Right lung (tissue), 5 donors: Measurements from ENCODE around the gene ATG5. TPM values are rescaled to one million over a fixed set of nuclear protein-coding genes. Genes with fewer than 3 reads are reported as not detected.
"Not testable (repeated sequence)": the region's sequence is repeated elsewhere in the genome, so short reads cannot be mapped to it uniquely, and the experiment has no call there.

Experiments used
- DNase-seq, 2 donors: peaks; one replicate each; pipeline ENCODE4 v3.0.0-alpha.2; 2013
- polyA plus RNA-seq, 5 donors: library from polyadenylated mRNA; unstranded; fragments of 120-200 nt; gene quantifications; one replicate each; pipeline versions ENCODE4 v1.2.1 to v1.2.3, GENCODE V29; 2013; ENCODE audit warnings: inconsistent platforms in 1 of 5, low replicate concordance in 1 of 5; ENCODE audit not compliant: insufficient read length in 5 of 5, insufficient read depth in 1 of 5

ATG5 gene
- polyA plus RNA-seq, 5 donors, result 29.2 to 45.1 (median 39.5) TPM

DNA sequence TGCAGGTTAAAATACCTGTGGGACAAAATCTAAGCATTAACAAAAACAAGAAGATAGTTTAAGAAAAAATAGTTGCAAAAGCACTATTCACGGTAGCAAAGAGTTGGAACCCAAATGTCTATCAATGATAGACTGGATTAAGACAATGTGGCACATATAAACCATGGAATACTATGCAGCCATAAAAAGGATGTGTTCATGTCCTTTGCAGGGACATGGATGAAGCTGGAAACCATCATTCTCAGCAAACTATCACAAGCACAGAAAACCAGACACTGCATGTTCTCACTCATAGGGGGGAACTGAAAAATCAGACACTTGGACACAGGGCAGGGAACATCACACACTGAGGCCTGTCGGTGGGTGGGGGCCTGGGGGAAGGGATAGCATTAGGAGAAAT, 65.8 kb downstream of the ATG5 start:
- DNase-seq, result not testable (repeated sequence)

DNA sequence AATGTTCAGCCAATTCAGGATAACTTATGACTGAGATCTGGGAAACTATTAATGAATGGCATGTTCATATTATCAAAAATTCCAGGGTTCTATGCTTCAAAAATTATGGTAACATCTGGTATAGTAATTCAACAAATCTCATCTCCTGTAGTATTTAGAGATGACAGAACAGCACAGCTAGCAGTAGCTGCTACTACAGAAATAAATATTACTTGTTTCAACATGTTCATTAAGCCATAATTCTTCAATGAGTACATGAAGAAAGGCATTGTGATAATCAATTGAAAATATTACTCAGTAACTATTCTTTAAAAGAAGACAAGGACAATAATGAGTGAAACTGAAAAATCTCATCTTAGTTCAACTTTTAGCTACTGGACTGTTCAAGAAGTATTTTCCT, 66.8 kb downstream of the ATG5 start:
- DNase-seq, result no peak

DNA sequence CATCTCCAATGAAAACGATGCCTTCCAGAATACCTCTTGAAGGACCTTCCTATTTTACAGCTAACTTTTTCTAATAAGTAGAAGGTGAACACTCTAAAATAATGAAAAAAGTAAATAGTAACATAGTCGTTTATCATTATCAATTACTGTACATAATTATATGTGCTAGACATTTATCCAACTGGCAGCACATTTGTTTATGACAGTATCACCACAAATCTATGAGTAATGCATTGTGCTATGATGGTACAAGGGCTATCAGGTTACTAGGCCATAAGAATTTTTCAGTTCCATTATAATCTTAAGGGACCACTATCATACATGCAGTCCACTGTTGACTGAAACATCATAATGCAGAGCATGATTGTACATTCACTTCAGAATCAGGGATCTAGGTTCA, 68.4 kb downstream of the ATG5 start:
- no peak for DNase-seq

DNA sequence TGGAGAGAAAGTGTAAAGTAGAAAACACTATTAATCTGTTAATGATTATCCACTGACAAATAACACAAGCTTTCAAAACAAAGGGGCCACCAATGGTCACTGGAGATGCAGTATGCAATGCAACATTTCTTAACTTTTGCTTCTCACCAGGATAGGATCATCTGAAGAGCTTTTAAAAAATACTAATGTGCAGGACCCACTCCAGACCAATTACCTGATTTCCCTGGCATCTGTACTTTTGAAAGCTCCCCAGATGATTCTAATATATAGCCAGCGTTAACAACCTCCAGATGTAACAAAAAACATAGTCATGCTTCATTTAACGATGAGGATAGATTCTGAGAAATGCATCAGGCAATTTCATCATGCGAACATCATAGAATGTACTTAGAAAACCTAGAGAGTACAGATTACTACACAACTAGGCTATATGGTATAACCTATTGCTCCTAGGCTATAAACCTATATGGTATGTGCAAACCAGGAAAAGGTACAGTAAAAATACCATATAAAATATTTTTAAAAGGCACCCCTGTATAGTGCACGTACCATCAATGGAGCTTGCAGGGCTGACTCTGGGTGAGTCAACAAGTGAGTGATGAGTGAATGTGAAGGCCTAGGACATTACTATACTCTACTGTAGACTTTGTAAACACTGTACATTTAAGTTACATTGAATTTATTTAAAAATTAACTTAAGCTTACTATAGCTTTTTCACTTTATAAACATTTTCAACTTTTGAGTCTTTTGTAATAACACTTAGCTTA, 69.2 kb downstream of the ATG5 start:
- DNase-seq, result no peak

DNA sequence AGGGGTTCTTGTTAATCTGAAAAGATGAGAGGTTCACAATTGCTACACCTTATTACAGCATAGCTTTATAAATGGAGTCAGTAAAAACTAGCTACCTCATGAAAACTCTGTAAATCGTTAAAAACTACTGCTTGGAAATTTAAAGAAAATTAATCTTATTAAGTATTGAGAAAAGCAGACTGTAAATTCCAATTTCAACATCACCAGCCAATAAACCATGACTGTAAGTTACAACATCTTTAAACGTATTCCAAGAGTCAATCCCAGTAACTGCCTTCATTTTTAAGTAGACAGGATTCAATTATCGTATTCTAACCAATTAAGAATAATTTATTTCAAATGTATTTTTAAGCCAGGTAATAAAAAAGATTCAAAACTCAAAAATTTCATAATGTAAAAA, 70.3 kb downstream of the ATG5 start:
- no peak for DNase-seq

DNA sequence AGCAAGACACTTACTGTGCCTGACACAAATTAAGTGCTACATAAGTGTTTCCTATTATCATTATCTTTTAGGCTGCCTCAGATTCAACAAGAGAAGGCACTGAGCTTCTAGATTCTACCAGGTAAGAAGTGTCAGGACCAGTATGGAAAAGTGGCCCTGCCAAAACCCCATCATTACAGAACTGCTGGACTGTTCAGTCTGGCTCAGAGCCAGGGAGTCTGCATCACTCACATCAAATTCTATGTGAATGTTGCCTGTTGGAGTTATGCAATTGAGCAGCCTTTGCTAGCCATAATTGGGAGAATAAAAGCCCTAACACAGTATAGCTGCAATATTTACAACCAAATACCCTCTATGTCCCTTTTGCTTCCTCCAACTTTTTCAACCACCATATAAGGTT, 70.9 kb downstream of the ATG5 start:
- no peak for DNase-seq

DNA sequence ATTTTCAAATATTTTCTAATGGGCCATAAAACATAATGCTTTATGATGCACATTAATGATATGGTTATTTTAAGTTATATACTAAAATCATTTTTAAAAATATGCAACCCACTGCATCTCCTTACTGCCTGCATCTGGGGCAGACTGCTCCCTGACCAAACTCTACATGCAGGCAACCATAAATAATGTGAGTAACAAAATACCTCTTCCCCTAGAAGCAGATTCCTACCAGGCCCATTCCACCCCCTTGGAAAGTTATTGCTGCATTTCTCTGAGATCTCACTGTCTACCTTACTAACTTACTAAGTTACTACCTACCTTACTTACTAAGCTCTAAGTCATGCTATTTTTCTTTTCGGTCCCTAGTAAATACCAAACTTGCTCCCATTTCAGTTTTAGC, 71.8 kb downstream of the ATG5 start:
- no peak for DNase-seq

DNA sequence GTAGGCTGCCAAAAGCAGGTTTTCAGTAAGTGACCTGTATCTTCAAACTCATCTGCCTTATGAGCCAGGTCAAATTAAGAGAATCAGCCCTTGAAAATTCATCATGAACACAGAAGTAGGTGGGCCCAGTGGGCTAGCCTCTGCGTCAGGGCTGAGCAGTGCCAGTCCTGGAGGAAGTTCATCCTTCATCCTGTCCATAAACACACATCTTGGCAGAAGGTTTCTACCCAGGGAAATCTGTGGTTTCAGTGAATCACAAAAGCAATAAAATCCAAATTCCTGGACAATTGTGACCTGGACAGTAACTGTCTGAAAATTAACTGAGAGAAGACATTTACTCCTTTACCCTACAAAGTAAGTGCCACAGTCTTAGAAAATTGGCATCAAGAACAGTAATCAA, 72.4 kb downstream of the ATG5 start:
- DNase-seq, result no peak

DNA sequence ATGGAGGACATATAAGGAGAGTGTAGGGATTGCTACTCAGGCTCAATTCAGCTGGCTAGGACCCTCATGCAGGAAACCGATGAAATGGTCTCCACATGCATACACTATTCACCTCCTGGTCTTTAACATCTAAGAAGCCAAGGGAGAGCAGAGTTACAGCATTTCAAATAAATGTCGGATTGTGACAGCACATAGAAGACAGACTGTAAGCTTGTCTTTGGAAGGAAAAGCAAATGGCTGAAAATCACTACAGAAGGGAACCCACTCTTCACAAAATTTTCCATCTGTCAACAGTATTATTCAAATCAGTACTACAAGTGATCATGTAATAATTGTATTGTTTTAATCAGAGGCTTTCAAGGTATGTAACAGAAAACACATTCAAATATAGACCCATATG, 72.9 kb downstream of the ATG5 start:
- DNase-seq, result no peak

DNA sequence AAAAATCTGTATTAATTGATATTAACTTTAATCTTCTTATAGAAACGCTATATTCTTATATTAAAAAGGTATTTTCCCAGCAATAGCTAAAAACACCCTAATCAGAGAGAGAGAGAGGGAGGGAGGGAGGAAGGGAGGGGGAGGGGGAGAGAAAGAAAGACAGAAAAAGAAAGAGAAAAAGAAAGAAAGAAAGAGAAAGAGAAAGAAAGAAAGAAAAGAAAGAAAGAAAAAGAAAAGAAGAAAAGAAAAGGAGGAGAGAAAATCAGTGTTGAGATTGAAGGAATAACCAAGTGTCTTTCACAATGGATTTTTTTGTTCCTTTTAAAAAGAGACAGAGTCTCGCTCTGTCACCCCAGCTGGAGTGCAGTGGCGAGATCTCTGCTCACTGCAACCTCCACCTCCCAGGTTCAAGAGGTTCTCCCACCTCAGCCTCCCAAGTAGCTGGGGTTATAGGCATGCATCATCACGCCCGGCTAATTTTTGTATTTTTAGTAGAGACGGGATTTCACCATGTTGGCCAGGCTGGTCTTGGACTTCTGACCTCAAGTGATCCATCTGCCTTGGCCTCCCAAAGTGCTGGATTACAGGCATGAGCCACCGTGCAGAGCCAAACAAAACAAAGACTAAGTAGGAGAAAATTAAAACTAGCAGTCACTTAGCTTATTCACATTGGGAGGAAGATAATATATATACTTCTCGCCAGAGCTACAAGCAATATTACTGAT, 73.9 kb downstream of the ATG5 start:
- DNase-seq, result not testable (repeated sequence)

DNA sequence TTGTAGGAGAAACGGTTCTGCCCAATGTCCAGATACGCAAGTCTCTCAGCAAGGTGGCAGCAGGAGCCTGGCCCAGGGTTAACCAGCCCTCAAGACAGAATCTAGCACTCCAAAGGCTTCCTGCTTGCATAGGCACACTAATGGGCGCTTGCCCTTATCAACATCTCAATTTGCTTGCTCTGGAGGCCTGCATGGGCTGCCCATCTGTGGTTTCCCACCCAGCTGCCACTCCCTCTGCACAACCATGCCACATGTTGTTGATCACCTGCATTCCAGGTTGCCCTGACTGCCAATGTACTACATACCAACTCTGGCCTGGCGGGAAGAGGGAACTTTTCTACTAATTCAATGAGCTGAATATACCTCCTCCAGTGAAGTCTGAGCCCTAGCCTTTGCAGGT, 74.6 kb downstream of the ATG5 start:
- DNase-seq, result no peak

DNA sequence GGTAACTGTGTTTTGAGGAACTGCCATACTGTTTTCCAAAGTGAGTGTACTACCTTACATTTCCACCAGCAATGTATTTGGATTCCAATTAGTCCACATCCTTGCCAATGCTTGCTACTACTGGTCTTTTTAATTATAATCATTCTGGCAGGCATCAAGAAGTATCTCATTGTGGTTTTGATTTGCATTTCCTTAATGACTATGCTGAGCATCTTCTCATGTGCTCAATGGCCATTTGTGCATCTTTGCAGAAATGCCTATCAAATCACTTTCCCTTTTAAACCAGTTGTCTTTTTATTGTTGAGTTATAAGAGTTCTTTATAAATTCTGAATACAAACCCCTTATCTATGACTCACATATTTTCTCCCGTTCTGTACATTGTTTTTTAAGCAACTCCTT, 75.9 kb downstream of the ATG5 start:
- no peak for DNase-seq

DNA sequence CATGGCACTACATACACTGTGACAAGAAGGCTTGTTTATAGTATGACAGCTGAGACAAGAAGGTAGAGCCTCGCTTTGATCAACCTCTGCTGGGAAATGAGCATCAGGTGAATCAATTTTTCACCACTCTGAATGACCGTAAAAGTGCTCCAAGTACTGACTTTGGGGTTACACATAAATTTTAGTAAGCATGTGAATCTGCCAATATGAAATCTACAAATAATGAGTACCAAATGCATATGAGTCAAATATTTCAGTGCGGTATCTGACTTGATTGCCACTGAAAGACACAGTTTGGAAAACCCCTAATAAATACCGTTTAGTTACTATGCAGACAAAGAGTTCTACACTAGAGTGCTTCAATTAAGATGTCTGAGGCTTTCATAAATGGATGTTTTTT, 77.8 kb downstream of the ATG5 start:
- no peak for DNase-seq

DNA sequence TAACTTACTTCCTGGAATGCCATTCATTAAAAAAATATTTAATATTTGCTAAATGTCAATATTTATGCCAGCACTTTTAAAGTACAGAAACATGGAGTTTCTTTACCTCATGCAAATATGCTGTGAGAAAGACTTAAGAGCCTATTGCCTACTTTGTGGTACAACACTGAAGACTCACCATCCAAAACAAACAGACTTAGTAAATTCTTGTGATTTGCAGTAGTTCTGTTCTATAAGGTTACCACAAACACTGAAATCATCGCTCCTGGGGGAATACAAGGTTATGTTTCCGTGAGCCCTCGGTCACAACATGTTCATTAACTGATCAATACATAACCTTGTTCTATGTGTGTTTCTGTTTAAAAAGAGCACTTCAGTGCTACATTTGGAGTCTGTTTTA, 78.3 kb downstream of the ATG5 start:
- no peak for DNase-seq

DNA sequence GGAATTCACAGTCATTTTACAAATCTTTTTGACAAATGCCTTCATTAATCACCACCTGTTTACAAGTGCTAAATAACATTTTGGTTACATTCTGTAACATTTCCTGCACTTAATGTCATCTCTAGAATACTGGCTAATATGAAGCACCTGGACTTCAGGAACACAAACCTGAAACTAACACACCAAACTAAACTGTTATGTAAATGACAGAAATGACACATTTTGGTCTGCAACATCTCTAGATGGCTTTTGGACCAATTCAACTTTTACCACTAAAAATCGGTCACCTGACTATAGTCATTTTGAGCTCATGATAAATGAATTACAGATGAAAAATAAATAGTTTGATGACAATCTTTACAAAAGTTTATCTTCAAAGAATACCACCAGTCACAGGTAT, 80.6 kb downstream of the ATG5 start:
- no peak for DNase-seq

DNA sequence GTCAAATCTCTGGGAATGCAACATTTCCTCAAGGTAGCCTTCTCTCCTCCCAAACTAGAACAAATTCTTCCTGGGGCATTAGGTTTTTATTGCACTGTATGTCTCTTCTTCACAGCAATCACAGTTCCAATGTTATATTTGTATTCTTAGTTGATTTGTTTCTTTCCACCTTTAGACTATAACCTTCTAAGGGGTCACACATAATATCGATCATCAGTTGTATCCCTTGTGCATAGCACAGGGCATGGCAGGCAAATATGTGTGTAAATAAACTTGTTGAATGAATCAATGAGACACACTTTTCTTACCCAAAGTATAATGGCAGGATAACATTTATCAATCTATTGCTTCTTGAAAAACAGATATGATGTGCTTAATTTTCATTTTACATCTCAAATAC, 81.0 kb downstream of the ATG5 start:
- no peak for DNase-seq

DNA sequence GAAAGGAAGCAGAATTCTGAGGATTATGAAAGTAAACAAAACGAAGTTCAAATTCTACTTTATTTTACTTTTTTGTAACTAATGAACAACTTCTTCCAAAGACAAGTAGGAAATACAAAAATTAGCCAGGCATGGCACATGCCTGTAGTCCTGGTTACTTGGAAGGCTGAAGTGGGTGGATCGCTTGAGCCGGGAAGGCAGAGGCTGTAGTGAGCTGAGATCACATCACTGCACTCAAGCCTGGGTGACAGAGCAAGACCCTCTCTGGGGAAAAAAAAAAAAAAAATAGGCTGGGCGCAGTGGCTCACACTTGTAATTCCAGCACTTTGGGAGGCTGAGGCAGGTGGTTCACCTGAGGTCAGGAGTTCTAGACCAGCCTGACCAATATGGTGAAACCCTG, 82.3 kb downstream of the ATG5 start:
- no peak for DNase-seq

DNA sequence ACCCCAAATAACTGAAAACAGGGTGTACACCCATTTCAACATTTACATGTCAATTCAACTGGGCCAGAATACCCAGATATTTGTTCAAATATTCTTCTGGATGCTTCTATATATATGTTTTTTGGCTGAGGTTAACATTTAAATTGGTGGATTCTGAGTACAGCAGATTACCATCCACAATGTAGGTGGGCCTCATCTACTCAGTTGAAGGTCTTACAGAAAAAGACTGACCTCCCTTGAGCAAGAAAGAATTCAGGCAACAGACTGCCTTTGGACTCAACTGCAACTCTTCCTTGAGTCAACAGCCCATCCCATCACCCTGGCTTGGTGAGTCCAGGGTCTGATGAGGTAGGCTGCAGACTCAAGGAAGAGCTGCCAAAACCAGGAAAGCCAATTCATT, 84.1 kb downstream of the ATG5 start:
- DNase-seq, result no peak

DNA sequence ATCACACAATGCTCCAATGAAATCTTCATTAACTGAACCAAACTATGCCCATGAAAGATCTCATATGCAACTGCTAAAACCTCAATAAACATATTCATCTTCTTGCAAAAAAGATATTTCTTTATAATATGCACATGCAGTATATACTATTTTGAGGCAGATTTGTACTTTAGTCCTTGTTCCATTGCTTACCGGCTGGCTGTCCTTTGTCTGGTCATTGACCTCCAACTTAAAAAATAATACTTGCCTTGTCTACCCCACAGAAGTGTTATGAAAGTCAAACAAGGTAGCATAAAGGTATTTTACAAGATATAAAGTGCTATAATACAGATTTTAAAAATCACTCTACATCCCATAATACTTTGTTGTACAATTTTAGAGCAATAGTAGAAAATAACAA, 88.3 kb downstream of the ATG5 start:
- no peak for DNase-seq

DNA sequence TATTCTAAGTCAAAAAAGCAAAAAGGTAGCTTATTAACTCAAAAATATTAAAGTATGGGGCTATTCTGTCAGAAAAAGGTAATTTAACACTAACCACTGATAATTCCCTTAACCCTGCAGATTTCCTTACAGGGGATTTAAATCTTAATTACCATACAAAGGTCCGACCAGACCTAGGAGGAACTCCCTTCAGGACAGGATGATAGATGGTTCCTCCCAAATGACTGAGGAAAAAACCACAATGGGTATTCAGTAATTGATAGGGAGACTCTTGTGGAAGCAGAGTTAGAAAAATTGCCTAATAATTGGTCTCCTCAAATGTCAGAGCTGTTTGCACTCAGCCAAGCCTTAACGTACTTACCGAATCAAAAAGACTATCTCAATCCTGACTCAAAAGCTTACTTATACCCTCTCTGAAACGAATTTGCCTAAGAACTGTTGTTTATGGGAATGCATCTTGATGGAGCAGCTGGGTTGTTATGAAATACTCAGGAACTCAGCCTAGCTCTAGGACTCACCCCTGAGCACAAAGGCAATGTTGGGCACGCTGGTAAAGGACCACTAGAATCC, 95.6 kb downstream of the ATG5 start:
- DNase-seq, result not testable (repeated sequence)

DNA sequence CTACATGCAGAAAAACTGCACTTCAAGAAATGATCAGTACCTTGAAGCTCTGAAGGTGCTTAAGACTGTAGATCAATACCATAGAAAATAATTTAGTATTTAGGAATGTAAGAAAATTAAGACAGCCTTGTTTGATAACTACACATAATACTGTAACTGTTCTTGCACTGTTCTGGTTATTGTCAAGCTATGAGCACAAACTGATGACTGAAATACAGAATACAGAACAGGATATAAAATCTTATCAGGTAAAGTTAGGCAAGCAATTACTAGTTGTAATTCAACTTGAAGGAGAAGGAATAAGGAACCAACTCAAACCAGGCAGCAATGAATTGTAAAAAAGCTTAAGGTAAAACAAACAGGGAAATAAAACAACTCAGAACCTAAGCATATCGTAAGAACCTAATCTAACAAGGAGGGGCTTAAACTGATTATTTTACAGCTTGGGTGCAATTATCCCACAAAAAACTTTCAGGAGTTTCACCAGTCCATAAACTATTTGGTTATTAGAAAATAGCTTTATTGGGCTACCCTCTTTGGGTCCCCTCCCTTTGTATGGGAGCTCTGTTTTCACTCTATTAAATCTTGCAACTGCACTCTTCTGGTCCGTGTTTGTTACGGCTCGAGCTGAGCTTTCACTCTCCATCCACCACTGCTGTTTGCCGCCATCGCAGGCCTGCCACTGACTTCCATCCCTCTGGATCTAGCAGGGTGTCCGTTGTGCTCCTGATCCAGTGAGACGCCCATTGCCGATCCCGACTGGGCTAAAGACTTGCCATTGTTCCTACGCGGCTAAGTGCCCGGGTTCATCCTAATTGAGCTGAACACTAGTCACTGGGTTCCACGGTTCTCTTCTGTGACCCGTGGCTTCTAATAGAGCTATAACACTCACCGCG, 97.7 kb downstream of the ATG5 start:
- no peak for DNase-seq

DNA sequence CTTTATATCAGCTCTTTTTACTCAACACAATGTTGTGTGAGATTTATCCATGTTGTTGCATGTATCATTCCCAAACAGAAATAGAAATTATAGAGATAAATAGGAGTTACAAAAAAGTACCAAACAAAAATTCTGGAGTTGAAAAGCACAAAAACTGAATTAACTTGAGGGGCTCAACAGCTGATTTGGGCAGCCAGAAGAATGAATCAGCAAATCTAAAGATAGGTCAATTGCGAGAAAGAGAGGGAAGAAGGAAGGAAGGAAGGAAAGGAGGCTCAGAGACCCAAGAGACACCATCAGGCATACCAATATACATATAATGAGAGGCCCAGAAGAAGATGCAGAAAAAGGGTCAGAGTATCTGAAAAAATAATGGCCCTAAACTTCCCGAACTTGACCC, 98.9 kb downstream of the ATG5 start:
- DNase-seq, result no peak
